ENCODE data around the gene CTTN. TPM values are rescaled to one million over a fixed set of nuclear protein-coding genes. Genes with fewer than 3 reads are reported as not detected.
"Not testable (repeated sequence)": the region's sequence is repeated elsewhere in the genome, so short reads cannot be mapped to it uniquely, and the experiment has no call there.

CTTN gene
- total RNA-seq, 1 experiment from 2014 or later, result 1,035 TPM

GRCh38 chr11:70389201-70389600, 9.1 kb upstream of the CTTN start:
- H3K36me3 ChIP-seq, result peaks cover 63% of the 10 kb centered on the region
- DNase-seq (ENCODE audit: low read depth in 1 of 2, low spot score in 2 of 2), result no peak
- no peaks in the 10 kb centered on the region for H3K4me1 ChIP-seq (replicated peaks)
- no peak overlapping the region for H3K4me3 ChIP-seq
- no peak overlapping the region for H3K27ac ChIP-seq
- no peaks in the 10 kb centered on the region for H3K27me3 ChIP-seq (replicated peaks)
- no peaks in the 10 kb centered on the region for H3K9me3 ChIP-seq (replicated peaks)

- H3K27ac ChIP-seq; H3K4me3 ChIP-seq; DNase-seq (ENCODE audit: low read depth in 1 of 2, low spot score in 2 of 2); H3K27me3 ChIP-seq (replicated peaks); H3K9me3 ChIP-seq (replicated peaks); H3K4me1 ChIP-seq (replicated peaks): not testable (repeated sequence)
- peaks cover 60% of the 10 kb centered on the region for H3K36me3 ChIP-seq
Measured at GRCh38 chr11:70390882-70391281, 7.4 kb upstream of the CTTN start.

GRCh38 chr11:70394211-70394950, 3.9 kb upstream of the CTTN start:
- H3K4me3 ChIP-seq, result no peak overlapping the region
- no peak for DNase-seq (ENCODE audit: low read depth in 1 of 2, low spot score in 2 of 2)
- H3K36me3 ChIP-seq, result peaks cover 53% of the 10 kb centered on the region
- no peaks in the 10 kb centered on the region for H3K9me3 ChIP-seq (replicated peaks)
- H3K4me1 ChIP-seq (replicated peaks), result peaks cover 9% of the 10 kb centered on the region
- no peaks in the 10 kb centered on the region for H3K27me3 ChIP-seq (replicated peaks)
- no peak overlapping the region for H3K27ac ChIP-seq

- H3K4me3 ChIP-seq, result peak overlapping the region; percentile 97
- peak overlapping the region; percentile 96 for H3K27ac ChIP-seq
- peaks cover 58% of the 10 kb centered on the region for H3K36me3 ChIP-seq
- no peaks in the 10 kb centered on the region for H3K27me3 ChIP-seq (replicated peaks)
- H3K4me1 ChIP-seq (replicated peaks), result peaks cover 21% of the 10 kb centered on the region
- DNase-seq (ENCODE audit: low read depth in 1 of 2, low spot score in 2 of 2), result no peak
- no peaks in the 10 kb centered on the region for H3K9me3 ChIP-seq (replicated peaks)
Measured at GRCh38 chr11:70397336-70397982, 870 bp upstream of the CTTN start.

- Histone ChIP-seq H3K9me3 (replicated peaks) (no peaks in the 10 kb centered on the region), H3K36me3 (peaks cover 54% of the 10 kb centered on the region), H3K4me1 (replicated peaks) (peaks cover 21% of the 10 kb centered on the region), H3K27ac (peak overlapping the region; percentile 96), H3K27me3 (replicated peaks) (no peaks in the 10 kb centered on the region), H3K4me3 (peak overlapping the region; percentile 97)
- no peak for DNase-seq (ENCODE audit: low read depth in 1 of 2, low spot score in 2 of 2)
Measured at GRCh38 chr11:70398834-70399680, 728 bp downstream of the CTTN start.

- H3K27me3 ChIP-seq (replicated peaks), result no peaks in the 10 kb centered on the region
- peak overlapping the region; percentile 97 for H3K4me3 ChIP-seq
- H3K9me3 ChIP-seq (replicated peaks), result no peaks in the 10 kb centered on the region
- H3K4me1 ChIP-seq (replicated peaks), result peaks cover 21% of the 10 kb centered on the region
- peak overlapping the region; percentile 96 for H3K27ac ChIP-seq
- DNase-seq (ENCODE audit: low read depth in 1 of 2, low spot score in 2 of 2), result peak; percentile 99 to 100
- H3K36me3 ChIP-seq, result peaks cover 57% of the 10 kb centered on the region
Measured at GRCh38 chr11:70399681-70400112, 1.4 kb downstream of the CTTN start.

GRCh38 chr11:70400643-70401042, 2.3 kb downstream of the CTTN start:
- no peak for DNase-seq (ENCODE audit: low read depth in 1 of 2, low spot score in 2 of 2)
- Histone ChIP-seq H3K4me3 (no peak overlapping the region), H3K27ac (no peak overlapping the region; the same call in 1 of the 2 replicates), H3K4me1 (replicated peaks) (peaks cover 21% of the 10 kb centered on the region), H3K36me3 (peaks cover 59% of the 10 kb centered on the region), H3K9me3 (replicated peaks) (no peaks in the 10 kb centered on the region), H3K27me3 (replicated peaks) (no peaks in the 10 kb centered on the region)

GRCh38 chr11:70402016-70402415, 3.7 kb downstream of the CTTN start:
- Histone ChIP-seq H3K36me3 (peaks cover 70% of the 10 kb centered on the region), H3K9me3 (replicated peaks) (no peaks in the 10 kb centered on the region), H3K4me3 (no peak overlapping the region), H3K4me1 (replicated peaks) (peaks cover 21% of the 10 kb centered on the region), H3K27ac (no peak overlapping the region), H3K27me3 (replicated peaks) (no peaks in the 10 kb centered on the region)
- no peak for DNase-seq (ENCODE audit: low read depth in 1 of 2, low spot score in 2 of 2)

- Histone ChIP-seq H3K4me1 (replicated peaks) (peaks cover 14% of the 10 kb centered on the region), H3K27me3 (replicated peaks) (no peaks in the 10 kb centered on the region), H3K4me3 (no peak overlapping the region), H3K27ac (no peak overlapping the region), H3K36me3 (peaks cover 76% of the 10 kb centered on the region), H3K9me3 (replicated peaks) (no peaks in the 10 kb centered on the region)
- DNase-seq (ENCODE audit: low read depth in 1 of 2, low spot score in 2 of 2), result no peak
Measured at GRCh38 chr11:70402685-70403084, 4.4 kb downstream of the CTTN start.

- H3K4me3 ChIP-seq, result no peak overlapping the region
- peaks cover 84% of the 10 kb centered on the region for H3K36me3 ChIP-seq
Measured at GRCh38 chr11:70404244-70404643, 5.9 kb downstream of the CTTN start.

GRCh38 chr11:70405679-70406395, 7.5 kb downstream of the CTTN start:
- peaks cover 91% of the 10 kb centered on the region for H3K36me3 ChIP-seq
- H3K27ac ChIP-seq, result no peak overlapping the region
- no peak for DNase-seq (ENCODE audit: low read depth in 1 of 2, low spot score in 2 of 2)
- H3K4me3 ChIP-seq, result no peak overlapping the region
- no peaks in the 10 kb centered on the region for H3K9me3 ChIP-seq (replicated peaks)
- H3K27me3 ChIP-seq (replicated peaks), result no peaks in the 10 kb centered on the region
- H3K4me1 ChIP-seq (replicated peaks), result peaks cover 1% of the 10 kb centered on the region

More at GRCh38 chr11:70404244-70404643, 5.9 kb downstream of the CTTN start:
- Histone ChIP-seq H3K4me1 (replicated peaks) (peaks cover 12% of the 10 kb centered on the region), H3K27me3 (replicated peaks) (no peaks in the 10 kb centered on the region), H3K9me3 (replicated peaks) (no peaks in the 10 kb centered on the region), H3K27ac (no peak overlapping the region)
- no peak for DNase-seq (ENCODE audit: low read depth in 1 of 2, low spot score in 2 of 2)

GRCh38 chr11:70407121-70407520, 8.8 kb downstream of the CTTN start:
- Histone ChIP-seq H3K27ac (no peak overlapping the region), H3K9me3 (replicated peaks) (no peaks in the 10 kb centered on the region), H3K36me3 (peaks cover 90% of the 10 kb centered on the region), H3K4me1 (replicated peaks) (no peaks in the 10 kb centered on the region), H3K27me3 (replicated peaks) (no peaks in the 10 kb centered on the region), H3K4me3 (no peak overlapping the region)
- no peak for DNase-seq (ENCODE audit: low read depth in 1 of 2, low spot score in 2 of 2)

GRCh38 chr11:70407814-70408213, 9.5 kb downstream of the CTTN start:
- H3K27me3 ChIP-seq (replicated peaks), result no peaks in the 10 kb centered on the region
- H3K9me3 ChIP-seq (replicated peaks), result no peaks in the 10 kb centered on the region
- no peak overlapping the region for H3K27ac ChIP-seq
- H3K36me3 ChIP-seq, result peaks cover 90% of the 10 kb centered on the region
- H3K4me3 ChIP-seq, result no peak overlapping the region
- no peaks in the 10 kb centered on the region for H3K4me1 ChIP-seq (replicated peaks)
- DNase-seq (ENCODE audit: low read depth in 1 of 2, low spot score in 2 of 2), result no peak

All from SJSA1 (cell line).